Activated CD4-positive, alpha-beta T cell treated with anti-CD3 and anti-CD28 coated beads, Interleukin-2, amount 50 U/mL, for 16 hours (primary cell): ENCODE results near the gene DYNC2H1.
A peak's percentile ranks its signal among the peaks of the same experiment; 100 is the strongest.

Source experiments
- DNase-seq: peaks from one replicate; pipeline ENCODE4 v3.0.0-alpha.2; 2020

Gene DYNC2H1

DNA sequence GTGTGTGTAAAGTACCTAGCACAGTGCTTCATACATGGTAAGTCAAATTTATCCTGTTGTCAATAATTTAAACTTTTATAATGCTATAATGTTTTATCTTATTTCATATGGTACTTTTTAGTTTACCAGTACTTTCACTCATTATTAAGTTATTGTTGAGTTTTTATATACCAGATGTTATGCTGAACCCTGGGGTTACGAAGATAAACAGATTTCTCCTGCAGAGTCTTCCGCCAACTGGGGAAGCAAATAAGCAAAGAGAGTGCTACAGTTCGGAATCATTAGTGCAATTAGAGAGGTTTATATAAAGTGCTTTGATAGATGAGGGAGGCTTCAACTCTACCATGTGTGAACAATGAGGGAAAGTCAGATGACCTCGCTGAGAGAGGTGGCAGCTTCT lies 362.3 kb downstream of the DYNC2H1 start:
- DNase-seq = no peak

DNA sequence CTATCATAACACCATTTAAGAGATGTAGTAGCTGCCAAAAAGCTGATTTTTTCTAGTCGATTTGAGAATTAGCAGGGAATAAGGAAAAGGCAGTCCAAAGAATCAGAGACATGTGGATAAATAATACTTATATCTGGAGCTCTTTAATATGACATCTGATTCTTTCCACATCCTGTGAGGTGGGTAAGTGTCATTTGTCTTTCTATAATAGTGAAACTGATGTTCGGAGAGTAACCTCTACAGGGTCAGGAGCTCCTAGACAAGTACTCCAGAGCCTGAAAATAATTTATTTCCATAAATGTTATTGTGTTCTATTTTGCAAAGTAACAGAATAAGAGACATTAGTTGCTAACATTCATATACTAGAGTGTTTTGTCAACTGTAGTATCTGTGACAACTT lies 367.6 kb downstream of the DYNC2H1 start:
- no peak for DNase-seq

GRCh38 chr11:103480421-103480820 lies 371.2 kb downstream of the DYNC2H1 start:
- no peak for DNase-seq

GRCh38 chr11:103483996-103484395 lies 374.8 kb downstream of the DYNC2H1 start:
- no peak for DNase-seq

GRCh38 chr11:103484545-103484944 lies 375.3 kb downstream of the DYNC2H1 start:
- DNase-seq = no peak

DNA sequence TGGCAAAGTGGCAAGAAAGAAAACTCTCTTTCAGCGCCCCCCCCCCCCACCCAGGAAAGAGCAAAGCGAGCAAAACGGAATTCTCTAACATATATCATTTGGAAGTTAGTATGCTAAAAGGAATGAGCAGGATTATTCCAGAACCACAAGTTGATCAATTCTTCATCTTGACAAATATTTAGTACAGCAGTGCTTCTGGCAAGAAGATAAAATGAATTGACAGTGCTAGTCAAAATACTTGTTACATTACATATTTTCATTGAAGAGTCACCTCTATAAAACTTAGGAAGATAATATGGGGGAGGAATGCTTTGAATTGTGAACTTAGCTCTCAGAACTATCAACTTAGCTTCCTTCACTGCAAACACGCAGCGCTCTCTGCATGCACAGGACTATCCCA lies 377.4 kb downstream of the DYNC2H1 start:
- no peak for DNase-seq

DNA sequence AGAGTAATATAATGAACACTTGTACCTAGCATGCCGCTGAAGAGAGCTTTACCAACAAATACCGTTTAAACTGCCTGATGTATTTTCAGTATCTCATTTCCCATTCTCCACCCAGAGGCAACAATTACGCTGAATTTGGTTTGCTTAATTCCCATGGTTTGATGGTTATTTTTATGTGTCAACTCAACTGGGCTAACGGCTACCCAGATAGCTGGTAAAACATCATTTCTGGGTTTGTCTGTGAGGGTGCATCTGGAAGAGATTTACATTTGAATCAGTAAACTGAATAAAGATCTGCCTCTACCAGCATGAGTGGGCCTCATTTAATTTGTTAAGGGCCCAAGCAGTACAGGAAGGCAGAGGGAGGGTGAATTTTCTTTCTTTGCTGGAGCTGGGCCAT lies 377.9 kb downstream of the DYNC2H1 start:
- DNase-seq = no peak

GRCh38 chr11:103488031-103488461 lies 378.8 kb downstream of the DYNC2H1 start:
- peak; percentile 43 for DNase-seq

DNA sequence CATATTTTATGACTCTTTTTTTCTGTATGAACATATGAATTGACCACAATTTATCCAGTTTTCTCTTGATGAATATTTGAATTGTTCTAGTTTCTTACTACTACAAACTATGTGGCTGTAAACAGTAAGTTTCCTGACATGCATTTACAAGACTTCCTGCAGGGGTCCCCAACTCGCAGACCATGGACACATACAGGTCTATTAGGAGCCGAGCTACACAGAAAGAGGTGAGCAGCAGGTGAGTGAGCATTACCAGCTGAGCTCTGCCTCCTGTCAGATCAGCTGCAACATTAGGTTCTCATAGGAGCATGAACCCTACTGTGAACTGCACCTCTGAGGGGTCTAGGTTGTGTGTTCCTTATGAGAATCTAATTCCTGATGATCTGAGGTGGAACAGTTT lies 379.4 kb downstream of the DYNC2H1 start:
- no peak for DNase-seq

DNA sequence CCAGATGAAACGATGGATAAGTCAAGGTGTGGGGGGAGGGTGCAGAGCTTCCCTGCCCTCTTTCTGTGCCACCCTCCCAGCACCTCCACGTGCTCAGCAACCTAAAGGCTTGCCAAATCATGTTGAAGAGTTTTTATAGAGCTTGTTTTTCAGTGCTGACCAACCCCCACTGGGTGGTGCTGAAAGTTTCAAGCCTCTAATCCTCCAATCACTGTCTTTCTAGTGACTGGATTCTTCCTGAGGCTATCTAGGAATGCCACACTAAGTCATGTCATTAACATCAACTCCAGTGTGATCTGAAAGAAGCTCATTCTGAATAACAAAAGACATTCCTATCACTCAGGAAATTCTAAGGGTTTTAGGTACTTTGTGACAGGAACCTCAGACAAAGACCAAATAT lies 382.6 kb downstream of the DYNC2H1 start:
- DNase-seq = no peak

GRCh38 chr11:103494491-103494890 lies 385.3 kb downstream of the DYNC2H1 start:
- DNase-seq = no peak

GRCh38 chr11:103497268-103497667 lies 388.0 kb downstream of the DYNC2H1 start:
- DNase-seq = no peak

- no peak for DNase-seq
Measured at GRCh38 chr11:103499710-103500340, 390.6 kb downstream of the DYNC2H1 start.

DNA sequence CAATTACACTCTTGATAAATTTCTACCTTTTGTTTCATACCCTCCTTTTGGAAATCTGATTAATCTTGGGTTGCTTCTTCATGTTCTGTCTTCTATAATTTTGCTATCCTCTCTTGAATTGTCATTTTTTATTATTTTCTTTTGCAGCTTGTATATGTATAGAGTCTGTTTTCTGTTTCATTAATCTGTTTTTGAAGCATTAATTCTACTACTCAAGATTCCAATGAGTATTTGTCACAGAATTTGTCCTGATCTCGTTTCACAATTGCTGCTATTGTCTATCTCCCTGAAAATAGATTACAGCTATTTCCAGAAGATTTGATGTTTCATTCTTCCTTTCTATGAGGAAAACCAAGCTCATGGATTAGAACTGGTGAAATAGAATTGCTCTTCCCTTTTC lies 406.1 kb downstream of the DYNC2H1 start:
- DNase-seq = no peak

DNA sequence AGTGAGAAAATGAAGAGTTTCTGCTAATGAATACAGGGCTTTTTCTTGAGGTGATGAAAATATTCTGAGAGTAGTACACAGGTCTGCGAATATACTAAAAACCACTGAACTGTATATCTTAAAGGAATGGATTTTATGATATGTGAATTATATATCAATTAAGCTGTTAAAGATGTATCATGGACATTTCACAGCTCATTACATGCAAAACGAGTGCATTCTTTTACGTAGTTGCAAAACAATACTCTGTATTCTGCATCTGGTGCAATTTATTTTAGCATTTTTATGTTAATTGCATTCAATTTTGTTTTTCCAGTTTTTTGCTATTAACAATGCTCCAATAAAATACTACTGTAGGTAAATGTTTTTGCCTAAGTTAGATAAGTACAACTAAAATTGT lies 411.6 kb downstream of the DYNC2H1 start:
- DNase-seq = no peak

DNA sequence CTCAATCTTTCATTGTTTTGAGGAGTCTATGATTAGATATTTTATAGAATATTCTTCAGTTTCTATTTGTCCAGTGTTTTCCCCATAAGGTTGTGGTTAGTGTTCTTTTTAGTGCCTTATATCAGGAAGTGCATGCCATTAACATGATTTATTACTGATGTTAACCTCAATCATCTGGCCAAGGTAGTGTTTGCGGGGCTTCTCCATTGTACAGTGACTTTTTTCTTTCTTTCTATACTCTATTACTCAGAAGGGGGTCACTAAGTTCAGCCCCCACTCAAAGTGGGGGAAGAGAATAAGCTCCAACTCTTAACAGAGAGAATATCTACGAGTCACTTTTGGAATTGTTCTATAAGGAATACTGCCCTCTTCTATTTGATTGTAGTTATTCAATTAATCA lies 415.8 kb downstream of the DYNC2H1 start:
- DNase-seq = no peak

GRCh38 chr11:103528046-103528445 lies 418.8 kb downstream of the DYNC2H1 start:
- DNase-seq = no peak

- no peak for DNase-seq
Measured at GRCh38 chr11:103528596-103528995, 419.4 kb downstream of the DYNC2H1 start.

DNA sequence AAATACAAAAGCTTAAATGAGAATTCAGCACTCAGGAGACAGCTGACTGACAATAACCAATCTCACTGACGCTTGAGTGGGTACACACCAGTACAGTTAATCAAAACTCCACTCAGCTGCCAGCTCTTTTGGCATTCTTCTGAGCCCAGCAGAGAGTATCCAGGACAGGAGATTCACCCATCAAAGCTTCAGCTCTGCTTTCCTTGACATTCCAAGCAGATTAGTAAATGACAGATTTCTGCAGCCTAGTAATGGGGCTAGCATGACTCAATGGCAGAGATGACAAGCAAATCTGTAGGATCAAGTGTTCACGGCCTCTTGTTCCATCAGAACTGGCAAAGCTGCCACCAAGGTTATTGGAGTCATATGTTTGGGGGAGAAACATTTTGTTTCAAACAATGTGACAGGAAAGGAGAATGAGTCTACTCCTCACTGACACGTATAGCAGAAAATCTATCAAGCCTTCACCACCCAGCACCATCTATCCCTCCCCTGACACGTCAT lies 420.0 kb downstream of the DYNC2H1 start:
- DNase-seq = no peak
